Activated T-cell treated with anti-CD3 and anti-CD28 coated beads, Interleukin-2, amount 50 U/mL, for 1 hour (primary cell): Measurements from ENCODE around the gene TTC9.

Source experiments
- DNase-seq: peaks from one replicate; pipeline ENCODE4 v3.0.0-alpha.2; 2020

Gene TTC9

DNA sequence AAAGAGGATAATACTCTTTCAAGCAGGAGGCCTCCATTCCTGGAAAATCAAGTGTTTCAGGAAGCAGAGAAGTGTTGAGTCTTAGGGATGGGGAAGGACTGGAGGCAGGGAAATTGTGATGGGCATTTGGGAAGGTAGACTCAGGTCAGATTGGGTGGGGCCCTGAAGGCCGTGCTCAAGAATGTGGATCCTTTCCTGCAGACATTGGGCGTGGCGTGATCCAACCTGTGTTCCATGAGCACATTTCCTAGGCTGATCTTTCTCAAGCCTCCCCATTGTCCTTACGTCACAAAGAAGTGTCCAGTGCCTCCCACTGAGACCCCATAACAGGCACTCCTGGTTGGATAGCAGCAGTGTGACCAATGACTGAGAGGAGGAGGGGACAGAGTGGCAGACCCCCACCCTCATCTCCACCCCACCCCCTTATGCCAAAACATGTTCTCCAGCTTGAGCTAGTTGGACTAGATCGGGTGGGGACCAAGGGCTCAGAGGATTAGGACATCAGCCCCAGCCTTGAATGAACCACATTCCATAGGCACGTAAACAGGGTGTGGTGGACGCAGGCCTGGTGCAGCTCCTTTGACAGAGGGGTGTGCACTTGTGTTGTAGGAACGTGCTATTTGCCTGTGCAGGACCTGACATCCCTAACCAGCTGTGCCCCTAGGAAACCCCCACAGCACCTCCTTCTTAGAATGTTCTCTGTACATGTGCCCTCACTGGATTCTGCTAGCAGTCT, 76.8 kb downstream of the TTC9 start:
- DNase-seq, result no peak

DNA sequence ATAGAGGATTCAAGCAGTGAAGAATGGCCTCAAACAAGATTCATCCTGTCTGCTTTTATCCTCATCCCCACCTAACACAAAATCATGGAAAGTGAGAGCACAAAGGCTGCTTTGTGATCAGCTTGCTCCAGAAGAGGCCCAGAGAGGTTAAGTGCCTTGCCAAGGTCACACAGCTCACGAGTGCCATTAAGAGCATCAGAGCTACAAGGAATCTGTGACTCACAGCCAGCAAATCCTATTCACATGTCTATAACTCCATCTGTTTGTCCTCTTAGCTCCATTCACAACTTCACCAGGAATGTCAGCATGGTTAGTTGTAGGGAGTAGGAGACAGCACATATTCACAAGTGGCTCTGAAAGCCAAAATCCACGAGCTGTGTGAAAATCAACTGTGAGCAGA, 79.8 kb downstream of the TTC9 start:
- no peak for DNase-seq

DNA sequence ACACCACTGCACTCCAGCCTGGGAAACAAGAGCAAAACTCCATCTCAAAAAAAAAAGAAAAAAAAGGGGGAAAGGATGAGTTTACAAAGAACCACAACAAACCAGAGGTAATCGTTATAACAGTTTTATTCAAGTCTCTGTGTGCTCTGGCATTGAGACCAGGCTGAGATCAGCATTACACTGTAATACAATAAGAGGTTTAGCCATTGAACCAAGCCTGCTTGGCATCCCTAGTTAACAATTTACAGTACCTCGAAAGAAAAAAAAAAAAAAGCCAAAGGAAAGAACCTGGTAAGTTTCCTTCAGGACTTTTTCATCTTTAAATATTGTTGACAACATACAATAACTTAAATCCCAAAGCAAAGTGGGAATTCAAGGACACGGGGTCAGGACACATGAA, 80.7 kb downstream of the TTC9 start:
- DNase-seq, result no peak

DNA sequence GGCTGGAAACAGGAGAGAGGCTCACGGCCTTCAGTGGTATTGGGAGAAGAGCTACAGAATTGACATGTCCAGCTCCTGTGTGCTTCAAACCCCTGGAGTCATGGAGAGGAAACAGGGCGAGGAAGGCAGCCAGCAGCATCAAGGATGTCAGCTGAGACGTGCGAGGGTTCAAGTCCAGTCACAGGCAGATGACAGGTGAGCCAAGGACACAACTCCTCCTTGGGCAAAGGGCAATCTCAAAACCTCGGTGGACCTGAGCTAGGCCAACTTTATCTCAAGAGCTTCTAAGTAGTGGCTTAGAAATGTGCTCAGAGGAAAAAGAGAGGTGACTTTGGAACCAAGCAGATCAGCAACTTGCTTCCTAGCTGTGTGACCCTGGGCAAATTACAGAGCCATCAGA, 81.6 kb downstream of the TTC9 start:
- DNase-seq, result no peak

DNA sequence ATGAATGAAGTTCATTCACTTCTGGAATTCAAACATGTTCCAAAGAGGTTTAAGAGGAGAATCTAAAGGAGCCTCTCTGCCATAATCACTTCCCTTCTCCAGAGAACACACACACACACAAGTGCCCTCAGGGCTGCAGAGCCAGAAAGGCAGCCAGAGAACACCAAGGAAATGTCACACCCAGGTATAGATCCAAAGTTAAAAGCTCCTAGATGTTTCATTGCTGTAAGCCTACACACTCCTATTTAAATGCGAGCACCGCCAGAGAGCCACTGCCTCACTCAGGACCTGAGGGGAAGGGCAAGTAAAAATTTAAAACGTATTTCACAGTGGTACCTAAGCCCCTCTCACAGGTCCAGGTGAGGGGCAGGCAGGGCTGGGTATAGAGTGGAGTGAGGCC, 82.4 kb downstream of the TTC9 start:
- DNase-seq, result no peak

DNA sequence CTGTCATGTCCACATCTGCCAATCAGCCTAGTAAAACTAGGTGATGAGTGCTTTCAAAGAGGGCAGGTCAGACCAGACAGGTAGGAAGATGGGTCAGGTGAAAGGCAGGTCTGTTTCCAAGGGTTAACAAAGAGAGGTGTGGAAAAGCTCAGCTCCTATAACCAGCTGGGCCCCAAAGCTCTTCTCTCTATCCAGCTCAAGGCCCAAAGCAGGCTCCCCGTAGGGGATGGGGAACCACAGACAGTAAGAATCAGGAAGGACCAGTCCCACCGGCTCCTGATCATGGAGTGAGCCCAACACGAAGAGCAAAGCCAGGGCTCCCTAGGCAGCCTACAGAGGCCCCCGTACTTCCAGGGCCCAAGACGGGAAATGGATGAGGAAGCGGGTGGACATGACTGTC, 83.2 kb downstream of the TTC9 start:
- DNase-seq, result no peak
